ENCODE results near the gene FANCE. TPM values are rescaled to one million over a fixed set of nuclear protein-coding genes. Genes with fewer than 3 reads are reported as not detected.

Gene FANCE
- total and polyA plus RNA-seq, 9 of the 15 experiments (the other 6 are each of a cell fraction or from before 2014, with no cell fraction given), result 5.7 to 30.2 (median 17.0) TPM

- TF ChIP-seq USF2 (CRISPR knock-in tag; IDR thresholded peaks at IDR 0.05) (no peak), THAP12 (CRISPR knock-in tag; IDR thresholded peaks at IDR 0.05) (no peak), ZNF395 (CRISPR knock-in tag; IDR thresholded peaks at IDR 0.05) (peak; percentile 78), VEZF1 (CRISPR knock-in tag; IDR thresholded peaks at IDR 0.05) (peak; percentile 60), ZNF3 (CRISPR knock-in tag; IDR thresholded peaks at IDR 0.05) (no peak), ZNF282 (CRISPR knock-in tag; IDR thresholded peaks at IDR 0.05) (no peak), IRF1 (CRISPR knock-in tag; IDR thresholded peaks at IDR 0.05; ENCODE audit: borderline replicate concordance) (no peak), RAD21 (CRISPR knock-in tag; conservative IDR thresholded peaks at IDR 0.05 in 1 of 2, IDR thresholded peaks at IDR 0.05 in 1 of 2) (no peak), HMG20B (CRISPR knock-in tag; IDR thresholded peaks at IDR 0.05) (no peak), EGR1 (conservative IDR thresholded peaks at IDR 0.05) (peak; percentile 32), ZNF639 (CRISPR knock-in tag; conservative IDR thresholded peaks at IDR 0.05 in 1 of 2, IDR thresholded peaks at IDR 0.05 in 1 of 2) (0 out of 4 replicates have a peak, but pooled peaks of 1 of the 2 experiments have one; percentile 33), HNRNPL (IDR thresholded peaks at IDR 0.05; ENCODE audit: low read depth, low read length) (no peak), SMAD1 (IDR thresholded peaks at IDR 0.05; ENCODE audit: low read depth, low read length, partially characterized antibody) (no peak), KDM1A (IDR thresholded peaks at IDR 0.05) (0 out of 4 replicates have a peak, but pooled peaks of 1 of the 2 experiments have one; percentile 23), MYBL2 (IDR thresholded peaks at IDR 0.05; ENCODE audit: low read depth) (no peak), MYBL2 (CRISPR knock-in tag; IDR thresholded peaks at IDR 0.05; ENCODE audit: borderline replicate concordance) (no peak)
These were observed 35.7 kb downstream of the FANCE start (continued) for GRCh38 chr6:35487658-35488516.
